ENCODE results near the gene CDK5RAP2.
"Not testable (repeated sequence)": the region's sequence is repeated elsewhere in the genome, so short reads cannot be mapped to it uniquely, and the experiment has no call there.

Gene CDK5RAP2

DNA sequence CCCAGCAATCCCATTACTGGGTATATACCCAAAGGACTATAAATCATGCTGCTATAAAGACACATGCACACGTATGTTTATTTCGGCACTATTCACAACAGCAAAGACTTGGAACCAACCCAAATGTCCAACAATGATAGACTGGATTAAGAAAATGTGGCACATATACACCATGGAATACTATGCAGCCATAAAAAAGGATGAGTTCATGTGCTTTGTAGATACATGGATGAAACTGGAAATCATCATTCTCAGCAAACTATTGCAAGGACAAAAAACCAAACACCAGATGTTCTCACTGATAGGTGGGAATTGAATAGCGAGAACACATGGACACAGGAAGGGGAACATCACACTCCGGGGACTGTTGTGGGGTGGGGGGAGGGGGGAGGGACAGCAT is 64.0 kb downstream of the CDK5RAP2 start:
- no CpG with 5 or more reads among the region's 4 CpGs for WGBS, 2 experiments (ENCODE audit: insufficient coverage in 2 of 2)
- H3K4me1 ChIP-seq (ENCODE audit: control insufficient read depth, insufficient read depth, low read length, poor library complexity, severe bottlenecking); H3K27ac ChIP-seq (ENCODE audit: low read depth, low read length, severe bottlenecking); H3K4me3 ChIP-seq (ENCODE audit: extremely low read depth, insufficient read depth, low read length, poor library complexity, severe bottlenecking); H3K9me3 ChIP-seq (ENCODE audit: control insufficient read depth, low read length): not testable (repeated sequence)
- peaks cover 56% of the 10 kb centered on the region for H3K36me3 ChIP-seq (ENCODE audit: control insufficient read depth, insufficient read depth, low read length)

DNA sequence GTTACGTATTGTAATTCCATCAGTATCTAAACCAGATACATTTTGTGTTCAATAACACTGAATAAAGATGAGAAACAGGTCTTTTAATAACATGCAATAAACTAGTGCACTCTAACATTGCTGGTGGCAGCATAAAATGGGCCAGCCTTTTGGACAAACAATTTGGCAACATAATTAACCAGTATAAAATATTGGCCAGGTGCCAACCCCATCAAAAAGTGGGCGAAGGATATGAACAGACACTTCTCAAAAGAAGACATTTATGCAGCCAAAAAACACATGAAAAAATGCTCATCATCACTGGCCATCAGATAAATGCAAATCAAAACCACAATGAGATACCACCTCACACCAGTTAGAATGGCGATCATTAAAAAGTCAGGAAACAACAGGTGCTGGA is 64.5 kb downstream of the CDK5RAP2 start:
- H3K27ac ChIP-seq (ENCODE audit: low read depth, low read length, severe bottlenecking); H3K4me3 ChIP-seq (ENCODE audit: extremely low read depth, insufficient read depth, low read length, poor library complexity, severe bottlenecking); H3K4me1 ChIP-seq (ENCODE audit: control insufficient read depth, insufficient read depth, low read length, poor library complexity, severe bottlenecking); H3K9me3 ChIP-seq (ENCODE audit: control insufficient read depth, low read length): not testable (repeated sequence)
- H3K36me3 ChIP-seq (ENCODE audit: control insufficient read depth, insufficient read depth, low read length), result peaks cover 56% of the 10 kb centered on the region
- 60% methylated on average over 1 of the region's 3 CpGs; no CpG with 5 or more reads in 1 of the 2 experiments for WGBS, 2 experiments (ENCODE audit: insufficient coverage in 2 of 2)

DNA sequence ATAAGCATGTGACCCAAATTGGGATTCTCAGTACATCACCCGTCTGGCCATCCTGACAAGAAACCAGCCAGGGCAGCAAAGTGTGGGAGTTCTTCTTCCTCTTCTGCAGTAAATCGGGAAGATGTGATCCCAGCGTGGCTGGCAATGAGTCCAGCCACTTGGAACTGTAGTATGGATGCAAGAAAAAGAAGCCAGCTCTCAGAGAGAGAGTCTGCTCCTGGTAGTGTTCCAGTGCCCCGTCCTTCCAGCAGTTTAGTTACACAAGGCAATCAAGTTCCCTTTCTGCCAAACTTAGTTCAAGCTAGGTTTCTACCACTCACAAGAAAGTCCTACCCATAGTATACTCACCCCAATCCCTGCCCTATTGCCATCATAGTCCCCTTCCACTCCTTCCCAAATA is 65.6 kb downstream of the CDK5RAP2 start:
- Histone ChIP-seq H3K4me1 (ENCODE audit: control insufficient read depth, insufficient read depth, low read length, poor library complexity, severe bottlenecking) (no peaks in the 10 kb centered on the region), H3K27ac (ENCODE audit: low read depth, low read length, severe bottlenecking) (no peak overlapping the region), H3K4me3 (ENCODE audit: extremely low read depth, insufficient read depth, low read length, poor library complexity, severe bottlenecking) (no peak overlapping the region), H3K36me3 (ENCODE audit: control insufficient read depth, insufficient read depth, low read length) (peaks cover 52% of the 10 kb centered on the region), H3K9me3 (ENCODE audit: control insufficient read depth, low read length) (no peaks in the 10 kb centered on the region)
- WGBS, 2 experiments (ENCODE audit: insufficient coverage in 2 of 2), result 98 to 100% methylated on average over 2 to 3 of the region's 4 CpGs

DNA sequence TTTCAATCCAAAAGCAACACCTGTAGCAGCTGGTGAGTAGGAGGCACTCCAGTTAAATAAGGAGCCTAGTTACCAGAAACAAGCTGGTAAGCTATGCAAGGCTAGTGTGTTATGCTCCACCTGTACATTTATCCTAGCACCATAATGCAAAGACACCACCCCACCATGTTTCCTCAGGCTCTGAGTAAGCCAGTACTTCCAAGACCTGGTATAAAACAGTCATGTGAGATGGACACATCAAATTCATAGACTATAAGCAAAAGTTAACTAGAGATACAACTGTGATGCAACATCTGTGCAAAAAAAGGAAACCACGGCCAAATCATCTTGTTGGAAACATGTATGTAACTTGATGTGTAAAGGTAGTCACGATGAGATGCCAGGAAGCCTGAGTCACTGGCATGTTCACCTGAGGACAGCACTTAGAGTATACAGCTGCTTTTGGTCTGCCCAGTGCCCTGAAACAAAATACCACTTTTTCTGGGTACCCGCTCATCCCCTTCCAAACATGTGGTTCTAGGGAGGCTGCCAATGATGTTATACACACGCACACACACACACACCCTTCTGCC is 66.1 kb downstream of the CDK5RAP2 start:
- Histone ChIP-seq H3K4me1 (ENCODE audit: control insufficient read depth, insufficient read depth, low read length, poor library complexity, severe bottlenecking) (no peaks in the 10 kb centered on the region), H3K9me3 (ENCODE audit: control insufficient read depth, low read length) (no peaks in the 10 kb centered on the region), H3K36me3 (ENCODE audit: control insufficient read depth, insufficient read depth, low read length) (peaks cover 53% of the 10 kb centered on the region), H3K27ac (ENCODE audit: low read depth, low read length, severe bottlenecking) (no peak overlapping the region), H3K4me3 (ENCODE audit: extremely low read depth, insufficient read depth, low read length, poor library complexity, severe bottlenecking) (no peak overlapping the region)
- 93 to 98% methylated on average over 3 to 4 of the region's 4 CpGs for WGBS, 2 experiments (ENCODE audit: insufficient coverage in 2 of 2)

DNA sequence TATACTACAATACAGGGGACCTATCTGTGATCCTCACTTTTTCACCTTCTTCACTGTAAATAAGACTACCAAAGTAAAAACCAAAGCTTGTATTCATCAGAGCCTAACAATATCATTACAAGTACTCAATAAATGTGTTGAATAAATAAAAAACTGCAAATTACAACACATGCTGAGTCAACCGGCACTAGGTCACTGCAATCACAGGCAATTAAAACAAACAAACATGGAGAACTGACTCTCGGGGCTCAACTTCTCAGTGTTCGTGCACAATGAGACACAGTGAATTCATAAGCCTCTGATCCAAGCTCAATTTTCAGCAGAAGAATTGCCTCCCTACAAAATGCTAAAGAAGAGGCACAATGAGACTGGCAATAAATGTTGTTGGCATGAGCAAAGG is 69.2 kb downstream of the CDK5RAP2 start:
- 100% methylated on average over 2 to 3 of the region's 3 CpGs for WGBS, 2 experiments (ENCODE audit: insufficient coverage in 2 of 2)
- Histone ChIP-seq H3K36me3 (ENCODE audit: control insufficient read depth, insufficient read depth, low read length) (peaks cover 64% of the 10 kb centered on the region), H3K27ac (ENCODE audit: low read depth, low read length, severe bottlenecking) (no peak overlapping the region), H3K4me3 (ENCODE audit: extremely low read depth, insufficient read depth, low read length, poor library complexity, severe bottlenecking) (no peak overlapping the region), H3K4me1 (ENCODE audit: control insufficient read depth, insufficient read depth, low read length, poor library complexity, severe bottlenecking) (no peaks in the 10 kb centered on the region), H3K9me3 (ENCODE audit: control insufficient read depth, low read length) (peaks cover 8% of the 10 kb centered on the region)

DNA sequence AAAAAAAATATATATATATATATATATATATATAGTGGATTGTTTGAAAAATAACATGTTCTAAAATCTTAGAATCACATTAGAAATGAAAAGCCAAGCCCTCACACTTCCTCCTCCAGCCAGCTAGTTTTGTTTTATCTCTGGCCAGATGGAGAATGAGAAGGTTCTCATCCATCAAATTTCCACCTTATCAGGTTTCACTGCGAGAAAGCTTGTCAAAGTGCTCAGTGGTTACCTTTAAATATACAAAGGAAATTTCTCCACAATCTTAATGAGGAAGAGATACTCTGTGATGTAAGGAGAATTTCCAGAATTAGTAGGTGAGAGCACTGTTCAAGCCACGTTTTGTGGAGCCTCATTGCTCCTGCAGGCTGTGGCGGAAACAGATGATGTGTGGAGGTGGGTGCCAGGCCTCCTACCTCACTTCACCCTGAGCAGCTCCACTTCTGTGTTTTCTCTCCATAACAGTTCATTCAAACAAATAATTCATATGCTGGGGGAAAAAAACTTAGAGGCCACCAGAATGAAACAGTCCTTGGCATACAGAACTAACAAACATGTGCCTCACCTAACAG is 71.9 kb downstream of the CDK5RAP2 start:
- H3K9me3 ChIP-seq (ENCODE audit: control insufficient read depth, low read length), result peaks cover 8% of the 10 kb centered on the region
- no CpG with 5 or more reads among the region's 3 CpGs for WGBS, 2 experiments (ENCODE audit: insufficient coverage in 2 of 2)
- peaks cover 72% of the 10 kb centered on the region for H3K36me3 ChIP-seq (ENCODE audit: control insufficient read depth, insufficient read depth, low read length)
- no peaks in the 10 kb centered on the region for H3K4me1 ChIP-seq (ENCODE audit: control insufficient read depth, insufficient read depth, low read length, poor library complexity, severe bottlenecking)
- H3K4me3 ChIP-seq (ENCODE audit: extremely low read depth, insufficient read depth, low read length, poor library complexity, severe bottlenecking), result no peak overlapping the region
- no peak overlapping the region for H3K27ac ChIP-seq (ENCODE audit: low read depth, low read length, severe bottlenecking)

DNA sequence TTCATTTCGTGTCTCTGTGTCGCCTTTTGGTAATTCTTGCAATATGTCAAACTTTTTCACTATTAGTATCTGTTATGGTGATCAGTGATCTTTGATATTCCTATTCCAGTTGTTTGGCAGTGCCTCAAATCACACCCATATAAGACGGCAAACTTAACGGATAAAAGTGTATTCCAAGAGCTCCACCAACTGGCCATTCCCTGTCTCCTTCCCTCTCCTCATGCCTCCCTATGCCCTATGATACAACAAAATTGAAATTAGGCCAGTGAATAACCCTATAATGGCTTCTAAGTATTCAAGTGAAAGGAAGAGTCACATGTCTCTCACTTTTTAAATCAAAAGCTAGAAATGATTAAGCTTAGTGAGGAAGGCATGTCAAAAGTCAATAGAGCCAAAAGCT is 74.8 kb downstream of the CDK5RAP2 start:
- no peak overlapping the region for H3K4me3 ChIP-seq (ENCODE audit: extremely low read depth, insufficient read depth, low read length, poor library complexity, severe bottlenecking)
- 95 to 100% methylated on average over 2 of the region's 4 CpGs for WGBS, 2 experiments (ENCODE audit: insufficient coverage in 2 of 2)
- H3K36me3 ChIP-seq (ENCODE audit: control insufficient read depth, insufficient read depth, low read length), result peaks cover 62% of the 10 kb centered on the region
- H3K4me1 ChIP-seq (ENCODE audit: control insufficient read depth, insufficient read depth, low read length, poor library complexity, severe bottlenecking), result no peaks in the 10 kb centered on the region
- H3K9me3 ChIP-seq (ENCODE audit: control insufficient read depth, low read length), result peaks cover 8% of the 10 kb centered on the region
- H3K27ac ChIP-seq (ENCODE audit: low read depth, low read length, severe bottlenecking), result no peak overlapping the region

DNA sequence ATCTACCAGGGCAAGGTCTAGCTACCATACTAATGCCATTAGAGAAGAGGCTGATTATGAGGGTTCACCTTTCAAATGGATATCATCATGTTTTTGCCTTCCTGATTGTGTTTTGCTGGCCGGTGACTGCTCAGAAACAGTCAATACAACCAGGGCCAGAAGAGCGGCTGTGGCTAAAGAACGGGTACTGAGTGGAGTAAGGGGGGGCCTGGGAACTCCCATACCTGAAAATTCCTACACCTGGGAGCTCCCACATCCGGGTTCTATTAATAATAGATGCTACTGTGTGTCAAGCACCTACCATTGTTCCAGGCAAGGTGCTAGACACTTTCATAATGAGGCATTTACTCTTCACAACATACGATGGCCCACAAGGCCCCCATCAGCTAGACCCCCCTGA is 79.2 kb downstream of the CDK5RAP2 start:
- no peak overlapping the region for H3K27ac ChIP-seq (ENCODE audit: low read depth, low read length, severe bottlenecking)
- H3K4me1 ChIP-seq (ENCODE audit: control insufficient read depth, insufficient read depth, low read length, poor library complexity, severe bottlenecking), result no peaks in the 10 kb centered on the region
- H3K9me3 ChIP-seq (ENCODE audit: control insufficient read depth, low read length), result no peaks in the 10 kb centered on the region
- no peak overlapping the region for H3K4me3 ChIP-seq (ENCODE audit: extremely low read depth, insufficient read depth, low read length, poor library complexity, severe bottlenecking)
- 86 to 96% methylated on average over 1 to 4 of the region's 5 CpGs for WGBS, 2 experiments (ENCODE audit: insufficient coverage in 2 of 2)
- peaks cover 41% of the 10 kb centered on the region for H3K36me3 ChIP-seq (ENCODE audit: control insufficient read depth, insufficient read depth, low read length)

DNA sequence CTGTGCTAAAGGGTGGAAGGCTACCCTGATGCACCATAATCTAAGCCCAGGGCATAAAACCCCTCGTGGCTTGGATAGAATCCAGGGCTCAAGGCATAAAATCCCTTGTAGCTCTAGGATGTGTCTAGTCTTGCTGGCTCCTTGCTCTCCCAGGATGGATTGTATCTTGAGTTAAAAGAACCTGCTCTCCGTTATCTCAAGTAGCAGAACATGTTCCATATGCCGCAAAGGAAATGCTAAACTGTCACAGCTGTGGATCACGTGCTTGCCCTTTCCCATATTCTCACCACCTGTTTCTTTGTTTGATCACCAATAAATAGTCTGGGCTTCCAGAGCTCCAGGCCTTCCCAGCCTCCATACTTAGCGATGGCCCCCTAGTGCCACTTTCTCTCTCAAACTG is 82.1 kb downstream of the CDK5RAP2 start:
- WGBS, 2 experiments (ENCODE audit: insufficient coverage in 2 of 2), result 90 to 93% methylated on average over 4 to 5 of the region's 5 CpGs
- H3K9me3 ChIP-seq (ENCODE audit: control insufficient read depth, low read length); H3K4me1 ChIP-seq (ENCODE audit: control insufficient read depth, insufficient read depth, low read length, poor library complexity, severe bottlenecking); H3K4me3 ChIP-seq (ENCODE audit: extremely low read depth, insufficient read depth, low read length, poor library complexity, severe bottlenecking); H3K27ac ChIP-seq (ENCODE audit: low read depth, low read length, severe bottlenecking): not testable (repeated sequence)
- H3K36me3 ChIP-seq (ENCODE audit: control insufficient read depth, insufficient read depth, low read length), result peaks cover 20% of the 10 kb centered on the region

DNA sequence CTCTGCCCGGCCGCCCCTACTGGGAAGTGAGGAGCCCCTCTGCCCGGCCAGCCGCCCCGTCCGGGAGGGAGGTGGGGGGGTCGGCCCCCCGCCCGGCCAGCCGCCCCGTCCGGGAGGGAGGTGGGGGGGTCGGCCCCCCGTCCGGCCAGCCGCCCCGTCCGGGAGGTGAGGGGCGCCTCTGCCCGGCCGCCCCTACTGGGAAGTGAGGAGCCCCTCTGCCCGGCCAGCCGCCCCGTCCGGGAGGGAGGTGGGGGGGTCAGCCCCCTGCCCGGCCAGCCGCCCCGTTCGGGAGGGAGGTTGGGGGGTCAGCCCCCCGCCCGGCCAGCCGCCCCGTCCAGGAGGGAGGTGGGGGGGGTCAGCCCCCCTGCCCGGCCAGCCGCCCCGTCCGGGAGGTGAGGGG is 83.5 kb downstream of the CDK5RAP2 start:
- no CpG with 5 or more reads among the region's 37 CpGs for WGBS, 2 experiments (ENCODE audit: insufficient coverage in 2 of 2)
- H3K27ac ChIP-seq (ENCODE audit: low read depth, low read length, severe bottlenecking), result not testable (repeated sequence)

DNA sequence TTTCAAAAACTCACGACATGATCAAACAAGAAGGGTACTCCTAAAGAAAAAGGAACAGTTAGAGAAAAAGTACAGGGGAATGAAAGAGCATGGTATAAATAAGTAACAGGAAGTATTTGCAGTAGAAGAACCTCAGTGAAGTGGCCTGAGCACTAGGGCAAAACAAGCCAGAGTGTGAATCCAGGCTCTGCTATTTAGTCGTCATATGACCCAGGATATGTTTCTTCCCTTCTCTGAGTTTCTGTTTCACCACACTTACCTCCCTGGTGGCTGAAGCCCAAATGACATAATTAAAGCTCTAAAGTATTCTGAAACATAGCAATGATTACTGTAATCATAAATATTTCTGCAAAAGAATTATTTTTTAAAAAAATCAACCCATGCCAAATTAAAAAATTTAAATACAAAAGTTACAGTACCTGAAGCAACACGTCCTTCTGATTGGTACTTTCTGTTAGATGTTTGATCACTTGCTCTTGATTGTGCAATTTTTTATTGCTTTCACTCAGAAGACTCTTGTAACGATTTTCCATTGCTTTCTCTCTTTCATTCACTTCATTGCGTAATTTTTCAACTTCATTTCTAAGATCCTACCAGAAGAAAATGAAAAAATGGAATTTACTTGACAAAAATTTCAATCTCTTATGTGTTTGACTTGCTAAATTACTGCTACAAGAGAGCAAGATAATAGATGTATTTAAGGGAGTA is 88.9 kb downstream of the CDK5RAP2 start:
- Histone ChIP-seq H3K9me3 (ENCODE audit: control insufficient read depth, low read length) (no peaks in the 10 kb centered on the region), H3K27ac (ENCODE audit: low read depth, low read length, severe bottlenecking) (no peak overlapping the region), H3K36me3 (ENCODE audit: control insufficient read depth, insufficient read depth, low read length) (peaks cover 34% of the 10 kb centered on the region), H3K4me1 (ENCODE audit: control insufficient read depth, insufficient read depth, low read length, poor library complexity, severe bottlenecking) (no peaks in the 10 kb centered on the region), H3K4me3 (ENCODE audit: extremely low read depth, insufficient read depth, low read length, poor library complexity, severe bottlenecking) (no peak overlapping the region)
- 67 to 94% methylated on average over 1 to 2 of the region's 5 CpGs for WGBS, 2 experiments (ENCODE audit: insufficient coverage in 2 of 2)

More for the DNA sequence above, 83.5 kb downstream of the CDK5RAP2 start:
- H3K9me3 ChIP-seq (ENCODE audit: control insufficient read depth, low read length); H3K4me1 ChIP-seq (ENCODE audit: control insufficient read depth, insufficient read depth, low read length, poor library complexity, severe bottlenecking); H3K4me3 ChIP-seq (ENCODE audit: extremely low read depth, insufficient read depth, low read length, poor library complexity, severe bottlenecking): not testable (repeated sequence)
- peaks cover 13% of the 10 kb centered on the region for H3K36me3 ChIP-seq (ENCODE audit: control insufficient read depth, insufficient read depth, low read length)
